ENCODE measurements around the gene TMEM30B.
"Not testable (repeated sequence)": the region's sequence is repeated elsewhere in the genome, so short reads cannot be mapped to it uniquely, and the experiment has no call there.

The TMEM30B gene

DNA sequence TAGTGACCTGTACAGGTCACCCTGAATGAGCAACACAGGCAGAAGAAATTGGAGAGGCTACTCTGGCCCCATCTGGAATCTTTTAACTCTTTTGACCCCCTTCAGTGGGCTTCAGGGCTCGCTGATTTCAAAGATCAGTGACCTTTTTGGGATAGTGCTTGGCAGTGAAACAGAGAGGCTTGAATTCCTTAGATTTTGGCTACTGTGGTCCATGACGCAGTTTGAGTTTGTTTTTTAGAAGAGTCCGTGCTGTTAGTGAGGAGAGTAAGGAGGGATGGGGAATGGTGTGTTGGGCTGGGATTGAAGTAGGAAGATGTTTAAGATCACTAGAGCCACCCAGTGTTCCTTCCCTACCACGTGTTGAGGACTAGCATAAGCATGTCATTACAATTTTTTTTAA is 16.5 kb downstream of the TMEM30B start:
- DNase-seq = no peak

GRCh38 chr14:61264010-61264571 is 17.0 kb downstream of the TMEM30B start:
- no peak for DNase-seq

DNA sequence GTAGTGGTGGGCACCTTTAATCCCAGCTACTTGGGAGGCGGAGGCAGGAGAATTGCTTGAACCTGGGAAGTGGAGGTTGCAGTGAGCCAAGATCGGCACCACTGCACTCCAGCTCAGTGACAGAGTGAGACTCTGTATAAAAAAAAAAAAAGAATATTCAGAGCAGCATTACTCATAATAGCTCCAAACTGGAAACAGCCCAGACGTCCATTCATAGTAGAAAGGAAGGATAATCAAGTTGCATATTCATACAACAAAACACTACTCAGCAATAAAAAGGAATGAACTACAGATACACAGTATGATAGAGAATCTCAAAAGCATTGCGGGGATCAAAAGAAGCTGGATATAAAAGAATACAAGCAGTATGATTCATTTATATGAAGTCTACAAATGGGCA is 19.1 kb downstream of the TMEM30B start:
- no peak for DNase-seq

DNA sequence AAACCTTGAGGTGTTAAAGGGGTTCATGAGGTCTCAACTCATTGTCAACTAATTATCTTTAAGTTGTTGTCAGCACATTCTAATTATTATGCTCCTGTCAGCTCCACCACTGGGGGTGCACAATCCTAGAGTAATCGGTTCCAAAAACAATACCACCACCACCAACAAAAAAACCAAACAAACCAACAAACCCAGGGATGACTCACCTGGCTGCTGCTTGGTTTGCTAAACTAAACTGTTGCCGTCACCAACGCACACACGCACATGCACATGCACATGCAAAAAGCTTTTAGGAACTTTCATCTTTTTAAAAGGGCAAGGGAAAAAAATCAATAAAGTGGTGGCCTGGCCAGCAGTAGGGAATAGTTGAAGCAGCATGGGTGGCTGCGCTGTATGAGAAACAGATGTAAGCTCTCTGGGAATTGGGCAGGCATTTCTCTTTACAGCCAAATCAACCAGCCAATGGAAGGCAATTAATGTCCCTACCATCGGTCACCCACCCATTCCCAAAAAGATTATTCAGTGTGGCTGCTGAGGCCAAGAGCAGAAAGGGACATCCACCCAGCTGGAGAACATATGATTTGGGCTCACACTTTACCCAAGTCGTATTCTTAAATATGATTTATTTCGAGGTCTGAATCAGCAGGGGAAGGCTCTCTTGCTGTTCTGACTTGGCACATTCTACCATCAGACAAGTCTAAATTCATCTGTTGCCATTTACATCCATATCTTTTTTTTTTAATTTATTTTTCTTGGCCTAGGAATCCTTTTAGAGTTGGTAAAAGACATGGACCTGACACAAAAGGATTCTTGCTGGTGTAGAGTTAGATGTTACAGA is 20.0 kb downstream of the TMEM30B start:
- no peak for DNase-seq

DNA sequence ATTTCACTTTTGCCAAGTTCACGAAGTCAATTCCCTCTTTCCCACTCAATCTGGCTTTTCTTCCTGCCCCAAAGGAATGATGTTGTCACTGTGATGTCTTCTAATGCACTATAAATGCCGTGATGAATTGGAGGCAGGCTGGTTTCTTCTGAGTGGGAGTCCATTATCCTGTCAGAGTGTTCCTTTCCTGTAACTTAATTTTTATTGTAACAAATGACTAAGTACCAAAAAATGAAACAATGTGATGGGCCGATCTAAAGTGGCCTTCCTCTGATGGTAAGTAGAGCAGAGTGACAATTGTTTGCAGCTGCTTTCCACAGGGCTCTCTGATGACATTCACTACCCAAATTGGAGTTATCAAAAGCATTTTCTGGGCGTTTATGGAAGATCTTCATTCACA is 22.2 kb downstream of the TMEM30B start:
- no peak for DNase-seq

DNA sequence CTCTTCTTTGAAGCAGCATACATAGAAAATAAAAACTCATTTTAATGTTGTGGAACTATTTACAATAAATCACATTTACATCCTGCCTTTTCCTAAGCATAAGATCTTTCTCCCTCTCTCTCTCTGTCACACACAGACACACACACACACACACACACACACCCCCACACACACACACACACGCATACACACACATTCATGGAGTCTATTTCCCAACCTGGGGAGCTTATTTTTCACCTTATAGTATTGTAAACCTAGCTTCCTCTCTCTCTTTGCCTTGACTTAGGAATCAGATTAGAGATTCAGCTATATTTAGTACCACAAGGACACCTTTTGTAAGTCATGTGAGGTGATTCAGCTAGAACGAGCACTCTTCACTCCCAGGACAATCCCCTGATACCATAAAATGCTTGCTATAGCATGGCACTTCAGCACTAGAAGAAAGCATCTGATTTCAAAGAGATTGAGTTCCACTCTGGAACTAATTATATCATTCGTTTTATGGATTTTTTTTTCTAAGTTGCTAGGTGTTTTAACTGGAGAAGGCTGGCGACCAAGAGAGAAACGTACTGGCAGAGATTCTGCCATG is 23.6 kb downstream of the TMEM30B start:
- DNase-seq = no peak

DNA sequence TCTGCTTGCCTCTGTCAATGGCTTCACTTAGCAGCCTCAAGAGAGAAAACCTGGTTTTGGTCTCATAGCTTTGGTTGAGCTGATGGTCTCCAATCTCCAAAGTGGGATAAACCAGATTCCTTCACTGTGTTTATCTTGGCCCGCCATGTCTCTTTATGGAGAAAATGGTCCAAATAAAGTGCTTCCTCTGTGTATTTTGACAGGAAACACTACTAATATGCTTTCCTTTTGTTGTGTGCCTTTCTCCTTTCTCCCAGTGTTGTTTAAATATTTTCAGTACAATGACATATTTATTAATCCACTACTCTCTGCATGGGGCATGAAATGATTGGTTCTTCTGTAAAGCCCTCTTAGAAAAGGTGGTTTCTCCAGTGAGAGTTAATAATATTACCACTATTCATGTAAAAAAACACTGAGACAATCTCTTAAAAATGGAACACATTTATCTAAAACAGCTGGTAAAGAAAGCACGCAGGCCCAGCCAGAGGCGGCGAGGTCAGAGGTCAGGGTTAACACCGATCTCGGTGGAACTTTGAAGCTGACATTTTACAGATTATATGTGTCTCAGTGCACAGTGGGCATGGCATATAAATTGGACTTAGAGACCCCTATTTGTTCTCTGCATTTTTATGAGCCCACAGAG is 24.2 kb downstream of the TMEM30B start:
- DNase-seq = no peak

GRCh38 chr14:61255968-61256367 is 25.2 kb downstream of the TMEM30B start:
- DNase-seq = no peak

DNA sequence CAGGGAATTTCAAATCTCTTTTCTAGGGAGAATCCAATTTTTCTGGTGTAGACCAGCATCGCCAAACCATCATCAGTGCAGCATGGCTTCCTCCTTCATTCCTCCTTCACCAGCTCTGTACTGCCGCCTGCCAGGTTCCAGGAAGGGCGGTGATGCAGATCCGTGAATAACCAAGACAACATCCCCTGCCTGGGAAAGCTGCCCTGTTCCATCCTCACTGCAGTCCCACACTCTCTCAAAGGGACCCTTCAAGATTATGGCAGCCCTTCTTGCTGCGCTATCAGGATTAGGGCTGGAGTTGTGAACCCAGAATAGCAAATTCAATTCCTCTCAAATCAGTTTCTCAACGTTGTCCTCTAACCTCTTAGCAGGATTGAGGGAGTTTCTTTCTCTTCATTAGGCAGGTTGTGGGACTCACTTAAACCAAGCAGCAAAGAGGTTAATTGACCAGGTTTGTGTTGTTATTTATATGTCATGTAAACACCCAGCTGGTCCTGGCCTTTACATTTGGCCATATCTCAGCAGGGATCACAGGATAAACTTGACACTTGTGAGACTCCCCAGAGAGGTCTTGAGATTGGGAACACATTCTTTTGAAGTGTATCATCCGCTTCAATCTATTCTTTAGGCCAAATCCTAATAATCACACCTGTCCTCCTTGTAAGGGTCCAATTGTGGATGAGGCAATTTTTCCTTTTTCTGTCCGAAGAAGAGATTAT is 26.2 kb downstream of the TMEM30B start:
- DNase-seq = no peak

DNA sequence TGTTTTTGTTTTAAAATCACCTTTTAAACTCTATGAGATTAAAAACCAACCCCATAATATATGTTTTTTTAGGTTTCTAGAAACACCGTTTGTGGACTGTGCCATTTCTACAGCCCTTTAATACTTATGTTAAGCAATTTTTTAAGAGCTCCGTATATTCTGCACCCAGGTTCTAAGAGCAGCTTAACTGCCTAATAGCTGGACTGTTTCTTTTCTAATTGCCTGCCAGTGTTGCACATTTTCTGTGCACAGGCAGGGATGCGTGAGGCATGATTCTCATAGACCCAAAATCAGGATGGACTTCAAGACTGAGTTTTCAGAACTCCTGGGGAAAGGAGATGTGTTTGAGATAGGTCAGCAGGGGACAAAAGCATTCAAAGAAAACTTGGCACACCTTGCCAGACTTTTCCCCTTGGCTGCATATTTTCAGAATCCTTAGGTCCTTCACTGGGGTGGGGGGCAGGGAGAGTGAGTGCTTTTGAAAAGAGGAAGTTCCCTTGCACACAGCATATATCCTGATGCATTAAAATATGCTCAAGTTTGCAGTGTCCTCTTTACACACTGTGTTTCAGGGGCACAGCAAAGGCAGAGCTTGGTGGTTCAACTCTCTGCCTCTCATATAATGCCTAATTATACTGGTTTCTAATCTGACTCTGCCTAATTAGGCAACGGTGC is 27.9 kb downstream of the TMEM30B start:
- DNase-seq = no peak

DNA sequence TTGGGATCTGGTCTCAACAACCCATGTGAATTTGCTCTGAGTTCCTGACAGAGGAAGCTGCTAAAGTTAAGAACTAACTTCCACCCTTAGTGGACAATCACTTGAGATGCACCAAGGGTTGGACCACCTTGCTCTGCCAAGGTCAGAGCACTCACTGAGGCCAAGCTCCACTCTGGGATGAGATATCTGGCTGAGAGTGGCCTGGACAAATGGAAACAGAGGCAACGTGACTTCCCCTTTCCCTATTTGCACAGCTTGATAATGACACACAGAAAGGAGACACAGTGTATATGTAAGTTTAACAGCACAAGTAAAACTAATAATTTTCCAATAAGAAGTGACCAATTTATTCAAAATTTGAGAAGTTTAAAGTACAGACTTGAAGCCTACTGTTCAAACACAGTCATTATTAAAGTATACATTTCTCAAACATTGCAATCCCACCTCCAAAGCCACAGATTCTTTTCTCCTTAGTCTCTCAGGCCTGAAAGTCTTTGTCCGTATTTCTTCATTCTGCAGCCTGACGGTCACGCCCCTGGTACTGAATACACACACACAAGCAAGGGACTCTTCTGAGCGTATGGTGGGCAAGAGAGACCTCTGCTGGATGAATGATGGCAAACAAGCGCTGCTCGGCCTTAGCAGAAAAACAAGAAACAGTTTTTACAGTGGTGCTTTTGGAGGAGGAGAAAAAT is 28.6 kb downstream of the TMEM30B start:
- DNase-seq = peak in 10 of 14 donors; percentile 2 to 57 (median 34)

- no peak for DNase-seq
Observed at GRCh38 chr14:61250063-61250462, 31.1 kb downstream of the TMEM30B start.

GRCh38 chr14:61247935-61248334 is 33.2 kb downstream of the TMEM30B start:
- DNase-seq = no peak

GRCh38 chr14:61246721-61247120 is 34.4 kb downstream of the TMEM30B start:
- DNase-seq = no peak

- DNase-seq = no peak
Observed at GRCh38 chr14:61244009-61244408, 37.1 kb downstream of the TMEM30B start.

DNA sequence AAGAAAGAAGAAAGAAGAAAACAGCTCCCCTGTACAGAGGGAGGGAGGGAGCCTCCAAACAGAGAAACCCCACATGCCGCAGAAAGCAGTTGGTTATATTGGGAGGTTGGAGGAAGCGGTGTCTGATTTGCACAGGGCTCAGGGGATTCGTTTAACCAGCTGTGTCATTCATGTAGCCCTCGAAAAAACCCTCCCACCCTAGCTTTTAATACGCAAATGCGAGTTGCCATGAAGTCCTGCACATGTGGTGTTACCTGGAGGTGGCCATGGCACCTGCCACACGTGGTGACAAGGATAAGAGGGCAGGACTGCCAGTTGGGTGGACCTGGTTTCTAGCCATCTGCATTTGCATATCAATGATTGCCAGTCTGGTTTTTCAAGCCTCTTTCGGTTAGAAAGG is 40.9 kb downstream of the TMEM30B start:
- no peak for DNase-seq

GRCh38 chr14:61239285-61239684 is 41.9 kb downstream of the TMEM30B start:
- not testable (repeated sequence) for DNase-seq

- DNase-seq = no peak
Observed at GRCh38 chr14:61238611-61239245, 42.4 kb downstream of the TMEM30B start.

- DNase-seq = no peak
Observed at GRCh38 chr14:61234215-61234916, 46.8 kb downstream of the TMEM30B start.

- no peak for DNase-seq
Observed at GRCh38 chr14:61233436-61233956, 47.6 kb downstream of the TMEM30B start.
